ENCODE measurements around the gene VAV3. TPM values are rescaled to one million over a fixed set of nuclear protein-coding genes. Genes with fewer than 3 reads are reported as not detected.

The VAV3 gene
- total RNA-seq, 4 donors from 2014 or later, result 1.9 to 5.8 (median 3.0) TPM

- H3K9me3 ChIP-seq, result no peaks in the 10 kb centered on the region
- H3K4me1 ChIP-seq, result peaks cover 0 to under 1% (median 0%) of the 10 kb centered on the region in 4 donors
- DNase-seq (ENCODE audit: extremely low spot score), result no peak
- 81% methylated on average over 4 of the region's 4 CpGs for WGBS
- no peaks in the 10 kb centered on the region for H3K27me3 ChIP-seq
- no peaks in the 10 kb centered on the region for H3K36me3 ChIP-seq
- TF ChIP-seq POLR2A (IDR thresholded peaks at IDR 0.05; ENCODE audit: low read depth) (no peak), EP300 (IDR thresholded peaks at IDR 0.05) (no peak), CTCF (IDR thresholded peaks at IDR 0.05) (no peak), POLR2AphosphoS5 (IDR thresholded peaks at IDR 0.05) (no peak)
- intact Hi-C loops (cut with DNase I), result no loop called here
- H3K4me3 ChIP-seq, result no peak overlapping the region
- no peak overlapping the region for H3K27ac ChIP-seq (replicated peaks in 1 of 4)
Observed at GRCh38 chr1:107547363-107548155, 417.4 kb downstream of the VAV3 start.

- no peak overlapping the region for H3K4me3 ChIP-seq
- H3K4me1 ChIP-seq, result no peaks in the 10 kb centered on the region
- no peak overlapping the region for H3K27ac ChIP-seq (replicated peaks in 1 of 4)
- no peaks in the 10 kb centered on the region for H3K36me3 ChIP-seq
- DNase-seq (ENCODE audit: extremely low spot score), result no peak
- intact Hi-C loops (cut with DNase I), result no loop called here
- TF ChIP-seq CTCF (IDR thresholded peaks at IDR 0.05) (no peak), POLR2AphosphoS5 (IDR thresholded peaks at IDR 0.05) (no peak), POLR2A (IDR thresholded peaks at IDR 0.05; ENCODE audit: low read depth) (no peak), EP300 (IDR thresholded peaks at IDR 0.05) (no peak)
- H3K27me3 ChIP-seq, result no peaks in the 10 kb centered on the region
- 84% methylated on average over 4 of the region's 4 CpGs for WGBS
- H3K9me3 ChIP-seq, result no peaks in the 10 kb centered on the region
Observed at GRCh38 chr1:107546576-107546975, 418.4 kb downstream of the VAV3 start.

GRCh38 chr1:107545879-107546278, 419.1 kb downstream of the VAV3 start:
- DNase-seq (ENCODE audit: extremely low spot score), result no peak
- Histone ChIP-seq H3K4me3 (no peak overlapping the region), H3K9me3 (no peaks in the 10 kb centered on the region), H3K27ac (replicated peaks in 1 of 4) (no peak overlapping the region), H3K27me3 (no peaks in the 10 kb centered on the region), H3K4me1 (no peaks in the 10 kb centered on the region), H3K36me3 (no peaks in the 10 kb centered on the region)
- WGBS, result 80% methylated on average over 4 of the region's 4 CpGs
- no peak for TF ChIP-seq EP300 (IDR thresholded peaks at IDR 0.05)
- no peak for TF ChIP-seq POLR2A (IDR thresholded peaks at IDR 0.05; ENCODE audit: low read depth)
- TF ChIP-seq POLR2AphosphoS5 (IDR thresholded peaks at IDR 0.05), result no peak
- intact Hi-C loops (cut with DNase I), result no loop called here

- 68% methylated on average over 2 of the region's 2 CpGs for WGBS
- no peaks in the 10 kb centered on the region for H3K27me3 ChIP-seq
- no peak overlapping the region for H3K4me3 ChIP-seq
- intact Hi-C loops (cut with DNase I), result no loop called here
- H3K27ac ChIP-seq (replicated peaks in 1 of 4), result no peak overlapping the region
- DNase-seq (ENCODE audit: extremely low spot score), result no peak
- TF ChIP-seq POLR2A (IDR thresholded peaks at IDR 0.05; ENCODE audit: low read depth) (no peak), CTCF (IDR thresholded peaks at IDR 0.05) (no peak), POLR2AphosphoS5 (IDR thresholded peaks at IDR 0.05) (no peak), EP300 (IDR thresholded peaks at IDR 0.05) (no peak)
- H3K4me1 ChIP-seq, result no peaks in the 10 kb centered on the region
- H3K9me3 ChIP-seq, result no peaks in the 10 kb centered on the region
- H3K36me3 ChIP-seq, result no peaks in the 10 kb centered on the region
Observed at GRCh38 chr1:107545056-107545577, 419.9 kb downstream of the VAV3 start.

GRCh38 chr1:107544285-107544684, 420.7 kb downstream of the VAV3 start:
- 80% methylated on average over 4 of the region's 4 CpGs for WGBS
- intact Hi-C loops (cut with DNase I), result no loop called here

More at GRCh38 chr1:107544285-107544684, 420.7 kb downstream of the VAV3 start:
- no peak for DNase-seq (ENCODE audit: extremely low spot score)
- no peaks in the 10 kb centered on the region for H3K9me3 ChIP-seq
- no peak overlapping the region for H3K27ac ChIP-seq (replicated peaks in 1 of 4)
- no peaks in the 10 kb centered on the region for H3K4me1 ChIP-seq
- no peaks in the 10 kb centered on the region for H3K27me3 ChIP-seq
- TF ChIP-seq POLR2AphosphoS5 (IDR thresholded peaks at IDR 0.05), result no peak
- no peak for TF ChIP-seq POLR2A (IDR thresholded peaks at IDR 0.05; ENCODE audit: low read depth)
- TF ChIP-seq EP300 (IDR thresholded peaks at IDR 0.05), result no peak
- no peak for TF ChIP-seq CTCF (IDR thresholded peaks at IDR 0.05)
- no peaks in the 10 kb centered on the region for H3K36me3 ChIP-seq
- H3K4me3 ChIP-seq, result no peak overlapping the region
